Upper lobe of left lung (tissue), 6 donors: ENCODE data around the gene NUMA1. TPM values are rescaled to one million over a fixed set of nuclear protein-coding genes. Genes with fewer than 3 reads are reported as not detected.

Source experiments
- ATAC-seq, 2 donors: fragments of 200-7000 bp; cut with Tn5 transposase; one replicate each; pipeline ENCODE4 v1.9.1; 2022; ENCODE audit warnings: mild to moderate bottlenecking in 2 of 2, moderate library complexity in 2 of 2; ENCODE audit not compliant: low FRiP score in 2 of 2
- DNase-seq, 2 donors: peaks; one replicate each; pipeline ENCODE4 v3.0.0-alpha.2; 2019 to 2020
- H3K27ac ChIP-seq, 4 donors: fragments of 200-600 bp; sonication (generic); one replicate each; pipeline ENCODE4 v1.5.1; 2016 to 2019
- H3K27me3 ChIP-seq, 4 donors: fragments of 200-600 bp; sonication (generic); one replicate each; pipeline ENCODE4 v1.5.1; 2017 to 2019
- H3K36me3 ChIP-seq, 4 donors: fragments of 200-600 bp; sonication (generic); one replicate each; pipeline ENCODE4 v1.5.1; 2016 to 2019
- H3K4me1 ChIP-seq, 4 donors: fragments of 200-600 bp; sonication (generic); one replicate each; pipeline ENCODE4 v1.5.1; 2018 to 2019
- H3K4me3 ChIP-seq, 4 donors: fragments of 200-600 bp; sonication (generic); one replicate each; pipeline ENCODE4 v1.5.1; 2017 to 2019; ENCODE audit warnings: mild to moderate bottlenecking in 2 of 4, moderate library complexity in 1 of 4
- H3K9me3 ChIP-seq, 4 donors: fragments of 200-600 bp; sonication (generic); one replicate each; pipeline ENCODE4 v1.5.1; 2018 to 2019
- CTCF ChIP-seq, 6 experiments: fragments of 450-650 bp in 4 of 6; fragments of 200-600 bp in 2 of 6; sonication (generic) in 2 of 6; IDR thresholded peaks; one replicate each; pipeline ENCODE4 v1.5.1; 2016 to 2019; ENCODE audit warnings: antibody characterized with exemption in 6 of 6
- EP300 ChIP-seq, 4 donors: sonication (generic); formaldehyde crosslinking; IDR thresholded peaks; one replicate each; pipeline ENCODE4 v1.5.1; 2017; ENCODE audit warnings: antibody characterized with exemption in 4 of 4, control low read depth in 2 of 4
- POLR2A ChIP-seq, 4 donors: fragments of 450-650 bp; IDR thresholded peaks; one replicate each; pipeline ENCODE4 v1.5.1; 2016 to 2017; ENCODE audit warnings: antibody characterized with exemption in 4 of 4, mild to moderate bottlenecking in 2 of 4
- POLR2AphosphoS5 ChIP-seq, 2 donors: sonication (generic); formaldehyde crosslinking; IDR thresholded peaks; one replicate each; pipeline ENCODE4 v1.5.1; 2017; ENCODE audit warnings: antibody characterized with exemption in 2 of 2
- WGBS, 2 donors: methylation state at CpG; one replicate each; pipeline ENCODE4 v1.1.5; 2017 to 2018; 5-methylcytosine and 5-hydroxymethylcytosine counted together
- total RNA-seq, 6 donors: library from RNA; depleted of rRNA in 4 of 6; stranded (reverse); fragments of >200 nt in 4 of 6; gene quantifications; one replicate each; pipeline versions ENCODE4 v1.1.0 to v1.2.1, GENCODE V29; 2016 to 2021
- donor health status: DM: no; HTN: no; CAD: no; lungs with moderate emphysema.
- donor health status: DM: no; HTN: yes; CAD: no; lungs with severe emphysema.

The NUMA1 gene
- total RNA-seq, 6 donors from 2014 or later, result 185 to 666 (median 241) TPM

GRCh38 chr11:71976551-71976950, 103.8 kb downstream of the NUMA1 start:
- ATAC-seq (no peak), DNase-seq (no peak)
- Histone ChIP-seq H3K4me1 (peaks cover 0 to 6% (median 0%) of the 10 kb centered on the region in 4 donors), H3K4me3 (no peak overlapping the region), H3K36me3 (peaks cover 0 to 9% (median 1%) of the 10 kb centered on the region in 4 donors), H3K9me3 (no peaks in the 10 kb centered on the region), H3K27ac (no peak overlapping the region), H3K27me3 (no peaks in the 10 kb centered on the region)
- TF ChIP-seq CTCF (IDR thresholded peaks at IDR 0.05) (no peak), POLR2A (IDR thresholded peaks at IDR 0.05) (no peak), POLR2AphosphoS5 (IDR thresholded peaks at IDR 0.05) (no peak), EP300 (IDR thresholded peaks at IDR 0.05) (no peak)
- 91 to 100% methylated on average over 5 of the region's 5 CpGs for WGBS, 2 donors

GRCh38 chr11:71971680-71972079, 108.7 kb downstream of the NUMA1 start:
- no peaks in the 10 kb centered on the region for H3K4me1 ChIP-seq
- ATAC-seq (no peak), DNase-seq (no peak)
- H3K9me3 ChIP-seq, result no peaks in the 10 kb centered on the region
- WGBS, 2 donors, result 94 to 96% methylated on average over 2 of the region's 2 CpGs
- no peaks in the 10 kb centered on the region for H3K27me3 ChIP-seq
- peaks cover 0 to 9% (median 2%) of the 10 kb centered on the region in 4 donors for H3K36me3 ChIP-seq
- no peak overlapping the region for H3K27ac ChIP-seq
- TF ChIP-seq POLR2A (IDR thresholded peaks at IDR 0.05) (no peak), CTCF (IDR thresholded peaks at IDR 0.05) (no peak), EP300 (IDR thresholded peaks at IDR 0.05) (no peak), POLR2AphosphoS5 (IDR thresholded peaks at IDR 0.05) (no peak)
- H3K4me3 ChIP-seq, result no peak overlapping the region

GRCh38 chr11:71964641-71965040, 115.7 kb downstream of the NUMA1 start:
- WGBS, 2 donors, result 94 to 97% methylated on average over 4 of the region's 4 CpGs
- H3K36me3 ChIP-seq, result peaks cover 0 to 31% (median 9%) of the 10 kb centered on the region in 4 donors

GRCh38 chr11:71963468-71963867, 116.9 kb downstream of the NUMA1 start:
- Histone ChIP-seq H3K9me3 (peaks cover 0 to 3% (median 0%) of the 10 kb centered on the region in 4 donors), H3K27ac (no peak overlapping the region), H3K27me3 (no peaks in the 10 kb centered on the region), H3K4me1 (no peaks in the 10 kb centered on the region), H3K36me3 (peaks cover 0 to 29% (median 9%) of the 10 kb centered on the region in 4 donors), H3K4me3 (no peak overlapping the region)
- ATAC-seq, result no peak
- no peak for TF ChIP-seq EP300 (IDR thresholded peaks at IDR 0.05)
- TF ChIP-seq POLR2A (IDR thresholded peaks at IDR 0.05), result no peak
- no peak for TF ChIP-seq CTCF (IDR thresholded peaks at IDR 0.05)
- TF ChIP-seq POLR2AphosphoS5 (IDR thresholded peaks at IDR 0.05), result no peak
- no peak for DNase-seq
- WGBS, 2 donors, result 95 to 97% methylated on average over 8 of the region's 8 CpGs

More at GRCh38 chr11:71964641-71965040, 115.7 kb downstream of the NUMA1 start:
- no peak for TF ChIP-seq EP300 (IDR thresholded peaks at IDR 0.05)
- no peak for TF ChIP-seq POLR2AphosphoS5 (IDR thresholded peaks at IDR 0.05)
- TF ChIP-seq POLR2A (IDR thresholded peaks at IDR 0.05), result no peak
- no peak for TF ChIP-seq CTCF (IDR thresholded peaks at IDR 0.05)
- Histone ChIP-seq H3K9me3 (peaks cover 0 to 3% (median 0%) of the 10 kb centered on the region in 4 donors), H3K4me3 (no peak overlapping the region), H3K27me3 (no peaks in the 10 kb centered on the region), H3K4me1 (no peaks in the 10 kb centered on the region), H3K27ac (no peak overlapping the region)
- ATAC-seq, result no peak
- DNase-seq, result no peak

GRCh38 chr11:71962428-71963038, 117.8 kb downstream of the NUMA1 start:
- ATAC-seq (no peak), DNase-seq (no peak)
- 45 to 46% methylated on average over 2 of the region's 2 CpGs for WGBS, 2 donors
- Histone ChIP-seq H3K36me3 (peaks cover 0 to 29% (median 9%) of the 10 kb centered on the region in 4 donors), H3K27me3 (no peaks in the 10 kb centered on the region), H3K4me3 (no peak overlapping the region), H3K4me1 (no peaks in the 10 kb centered on the region), H3K9me3 (peaks cover 0 to 3% (median 0%) of the 10 kb centered on the region in 4 donors), H3K27ac (peak overlapping the region in 1 of 4 donors; percentile 35)
- TF ChIP-seq POLR2A (IDR thresholded peaks at IDR 0.05) (no peak), POLR2AphosphoS5 (IDR thresholded peaks at IDR 0.05) (no peak), EP300 (IDR thresholded peaks at IDR 0.05) (no peak), CTCF (IDR thresholded peaks at IDR 0.05) (no peak)
